ENCODE results near the gene GPD2.

DNA sequence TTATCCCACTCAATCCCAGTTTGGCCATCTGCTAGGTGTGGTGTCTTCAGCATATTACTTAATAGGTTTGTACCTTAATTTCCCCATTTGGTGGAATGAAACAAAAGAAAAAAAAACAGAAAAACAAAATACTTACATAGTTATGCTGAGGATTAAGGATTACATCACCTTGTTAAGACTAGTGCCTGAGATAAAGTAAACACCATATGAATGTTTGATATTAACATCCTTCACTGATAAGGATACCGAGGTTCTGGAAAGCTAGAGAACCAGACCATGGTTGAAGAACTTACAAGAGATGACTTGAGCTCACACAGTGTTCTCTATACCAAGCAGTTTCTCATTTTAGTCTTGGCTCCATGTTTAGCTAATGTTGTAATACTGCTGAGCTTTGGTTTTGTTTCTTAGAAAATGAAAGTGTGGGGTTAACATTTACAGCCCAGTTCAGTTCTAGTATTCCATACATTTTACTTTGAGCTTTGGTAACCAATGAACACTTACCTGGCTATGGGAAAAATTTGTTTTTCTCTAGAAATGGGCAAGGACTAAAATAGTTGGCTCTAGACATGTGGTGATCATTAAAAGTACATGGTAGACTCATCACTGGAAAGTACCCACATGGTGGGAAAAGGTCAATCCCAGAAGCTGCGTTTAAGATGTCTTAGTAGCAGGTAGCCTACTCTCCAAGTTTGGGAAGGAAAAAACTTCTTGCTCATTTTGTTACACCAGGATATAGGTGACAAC, 5.8 kb upstream of the GPD2 start:
- TF ChIP-seq, protein P1, sequence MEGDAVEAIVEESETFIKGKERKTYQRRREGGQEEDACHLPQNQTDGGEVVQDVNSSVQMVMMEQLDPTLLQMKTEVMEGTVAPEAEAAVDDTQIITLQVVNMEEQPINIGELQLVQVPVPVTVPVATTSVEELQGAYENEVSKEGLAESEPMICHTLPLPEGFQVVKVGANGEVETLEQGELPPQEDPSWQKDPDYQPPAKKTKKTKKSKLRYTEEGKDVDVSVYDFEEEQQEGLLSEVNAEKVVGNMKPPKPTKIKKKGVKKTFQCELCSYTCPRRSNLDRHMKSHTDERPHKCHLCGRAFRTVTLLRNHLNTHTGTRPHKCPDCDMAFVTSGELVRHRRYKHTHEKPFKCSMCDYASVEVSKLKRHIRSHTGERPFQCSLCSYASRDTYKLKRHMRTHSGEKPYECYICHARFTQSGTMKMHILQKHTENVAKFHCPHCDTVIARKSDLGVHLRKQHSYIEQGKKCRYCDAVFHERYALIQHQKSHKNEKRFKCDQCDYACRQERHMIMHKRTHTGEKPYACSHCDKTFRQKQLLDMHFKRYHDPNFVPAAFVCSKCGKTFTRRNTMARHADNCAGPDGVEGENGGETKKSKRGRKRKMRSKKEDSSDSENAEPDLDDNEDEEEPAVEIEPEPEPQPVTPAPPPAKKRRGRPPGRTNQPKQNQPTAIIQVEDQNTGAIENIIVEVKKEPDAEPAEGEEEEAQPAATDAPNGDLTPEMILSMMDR (IDR thresholded peaks at IDR 0.05) = no peak
- no peak for TF ChIP-seq POLR2A (IDR thresholded peaks at IDR 0.05)
